Esophagus (tissue), 2 donors: ENCODE results near the gene NOL11. TPM values are rescaled to one million over a fixed set of nuclear protein-coding genes. Genes with fewer than 3 reads are reported as not detected.
"Not testable (repeated sequence)": the region's sequence is repeated elsewhere in the genome, so short reads cannot be mapped to it uniquely, and the experiment has no call there.

Experiments used
- H3K27ac ChIP-seq, 2 donors: one replicate each; pipeline ENCODE4 v1.5.1; 2013; ENCODE audit warnings: low read depth in 2 of 2, mild to moderate bottlenecking in 2 of 2, inconsistent platforms in 1 of 2, low read length in 1 of 2, moderate library complexity in 1 of 2
- H3K27me3 ChIP-seq, 2 donors: one replicate each; pipeline ENCODE4 v1.6.1; 2013; ENCODE audit warnings: low read length in 2 of 2, control low read depth in 1 of 2, mild to moderate bottlenecking in 1 of 2; ENCODE audit not compliant: insufficient read depth in 2 of 2, control insufficient read depth in 1 of 2
- H3K36me3 ChIP-seq, 2 donors: one replicate each; pipeline ENCODE4 v1.6.1; 2013; ENCODE audit warnings: low read length in 1 of 2; ENCODE audit not compliant: control insufficient read depth in 2 of 2, insufficient read depth in 2 of 2
- H3K4me1 ChIP-seq, 2 donors: one replicate each; pipeline ENCODE4 v1.6.1; 2013; ENCODE audit warnings: low read length in 1 of 2; ENCODE audit not compliant: control insufficient read depth in 2 of 2, insufficient read depth in 2 of 2
- H3K4me3 ChIP-seq, 2 donors: one replicate each; pipeline ENCODE4 v1.5.1; 2013; ENCODE audit warnings: low read length in 2 of 2, mild to moderate bottlenecking in 2 of 2, low read depth in 1 of 2, moderate library complexity in 1 of 2
- H3K9me3 ChIP-seq, 2 donors: one replicate each; pipeline ENCODE4 v1.6.1; 2013; ENCODE audit warnings: mild to moderate bottlenecking in 2 of 2, low read depth in 1 of 2, low read length in 1 of 2, moderate library complexity in 1 of 2; ENCODE audit not compliant: control insufficient read depth in 2 of 2, insufficient read depth in 1 of 2
- WGBS, 2 donors: extraction: QIAGEN DNeasy Blood & Tissue Kit; methylation state at CpG; one replicate each; pipeline ENCODE4 v1.1.7; 2013; 5-methylcytosine and 5-hydroxymethylcytosine counted together
- polyA plus RNA-seq, 2 donors: library from polyadenylated mRNA; stranded (reverse); fragments of 200-250 nt; gene quantifications; one replicate each; pipeline ENCODE4 v1.2.3, GENCODE V29; 2013
- donor health status: healthy with polysubstance abuse.
- donor health status: Bipolar disorder and iron deficiency.

NOL11 gene
- polyA plus RNA-seq, 2 donors = 23.0 to 25.4 TPM

- Histone ChIP-seq H3K4me1 (no peaks in the 10 kb centered on the region), H3K9me3 (no peaks in the 10 kb centered on the region), H3K4me3 (no peak overlapping the region), H3K36me3 (no peaks in the 10 kb centered on the region), H3K27ac (no peak overlapping the region), H3K27me3 (no peaks in the 10 kb centered on the region)
- WGBS, 2 donors = 82 to 86% methylated on average over 1 of the region's 1 CpG
Observed at GRCh38 chr17:67700725-67701119, 17.0 kb upstream of the NOL11 start.

GRCh38 chr17:67702861-67703260 is 14.9 kb upstream of the NOL11 start:
- not testable (repeated sequence) for H3K9me3 ChIP-seq, H3K36me3 ChIP-seq, H3K27ac ChIP-seq, H3K4me3 ChIP-seq, H3K27me3 ChIP-seq, H3K4me1 ChIP-seq
- 92 to 94% methylated on average over 8 of the region's 8 CpGs for WGBS, 2 donors

- 66 to 76% methylated on average over 2 of the region's 2 CpGs for WGBS, 2 donors
- Histone ChIP-seq H3K36me3 (no peaks in the 10 kb centered on the region), H3K4me3 (no peak overlapping the region), H3K4me1 (no peaks in the 10 kb centered on the region), H3K27me3 (no peaks in the 10 kb centered on the region), H3K9me3 (no peaks in the 10 kb centered on the region), H3K27ac (no peak overlapping the region)
Observed at GRCh38 chr17:67707442-67707841, 10.3 kb upstream of the NOL11 start.

GRCh38 chr17:67708378-67708777 is 9.4 kb upstream of the NOL11 start:
- H3K9me3 ChIP-seq = no peaks in the 10 kb centered on the region
- 91 to 92% methylated on average over 3 of the region's 3 CpGs for WGBS, 2 donors
- no peaks in the 10 kb centered on the region for H3K36me3 ChIP-seq
- H3K27me3 ChIP-seq = no peaks in the 10 kb centered on the region
- no peaks in the 10 kb centered on the region for H3K4me1 ChIP-seq
- no peak overlapping the region for H3K27ac ChIP-seq
- no peak overlapping the region for H3K4me3 ChIP-seq

GRCh38 chr17:67711916-67712315 is 5.8 kb upstream of the NOL11 start:
- no peaks in the 10 kb centered on the region for H3K36me3 ChIP-seq
- WGBS, 2 donors = 71 to 79% methylated on average over 4 of the region's 4 CpGs
- H3K4me3 ChIP-seq = no peak overlapping the region
- no peak overlapping the region for H3K27ac ChIP-seq
- no peaks in the 10 kb centered on the region for H3K9me3 ChIP-seq
- no peaks in the 10 kb centered on the region for H3K27me3 ChIP-seq
- no peaks in the 10 kb centered on the region for H3K4me1 ChIP-seq

GRCh38 chr17:67712375-67712774 is 5.4 kb upstream of the NOL11 start:
- WGBS, 2 donors = 92 to 97% methylated on average over 4 of the region's 4 CpGs
- Histone ChIP-seq H3K4me1 (no peaks in the 10 kb centered on the region), H3K27ac (no peak overlapping the region), H3K36me3 (no peaks in the 10 kb centered on the region), H3K9me3 (no peaks in the 10 kb centered on the region), H3K4me3 (no peak overlapping the region), H3K27me3 (no peaks in the 10 kb centered on the region)

- Histone ChIP-seq H3K9me3 (no peaks in the 10 kb centered on the region), H3K4me3 (no peak overlapping the region), H3K36me3 (no peaks in the 10 kb centered on the region), H3K27me3 (no peaks in the 10 kb centered on the region), H3K4me1 (no peaks in the 10 kb centered on the region), H3K27ac (no peak overlapping the region)
- 94 to 95% methylated on average over 3 of the region's 3 CpGs for WGBS, 2 donors
Observed at GRCh38 chr17:67713169-67713568, 4.6 kb upstream of the NOL11 start.

GRCh38 chr17:67716405-67716798 is 1.3 kb upstream of the NOL11 start:
- no peaks in the 10 kb centered on the region for H3K27me3 ChIP-seq
- H3K4me3 ChIP-seq = no peak overlapping the region
- no peaks in the 10 kb centered on the region for H3K36me3 ChIP-seq
- no peaks in the 10 kb centered on the region for H3K9me3 ChIP-seq
- peaks cover 0 to 4% of the 10 kb centered on the region in 2 donors for H3K4me1 ChIP-seq
- no peak overlapping the region for H3K27ac ChIP-seq
- WGBS, 2 donors = 90 to 94% methylated on average over 6 of the region's 6 CpGs

- 0 to 1% methylated on average over 5 of the region's 5 CpGs for WGBS, 2 donors
- Histone ChIP-seq H3K27ac (peak overlapping the region; percentile 69 to 79), H3K36me3 (peaks cover 2 to 3% of the 10 kb centered on the region in 2 donors), H3K4me3 (peak overlapping the region; percentile 26 to 99), H3K9me3 (no peaks in the 10 kb centered on the region), H3K4me1 (peaks cover 0 to 4% of the 10 kb centered on the region in 2 donors), H3K27me3 (no peaks in the 10 kb centered on the region)
Observed at GRCh38 chr17:67717192-67717623, 528 bp upstream of the NOL11 start.

- H3K27me3 ChIP-seq = no peaks in the 10 kb centered on the region
- peak overlapping the region; percentile 92 to 99 for H3K4me3 ChIP-seq
- peak overlapping the region; percentile 84 to 96 for H3K27ac ChIP-seq
- H3K36me3 ChIP-seq = peaks cover 2 to 5% of the 10 kb centered on the region in 2 donors
- WGBS, 2 donors = 0 to 1% methylated on average over 16 of the region's 16 CpGs
- no peaks in the 10 kb centered on the region for H3K9me3 ChIP-seq
- peaks cover 0 to 4% of the 10 kb centered on the region in 2 donors for H3K4me1 ChIP-seq
Observed at GRCh38 chr17:67718325-67718941, 697 bp downstream of the NOL11 start.
